Measurements from ENCODE around the gene TTC7B. TPM values are rescaled to one million over a fixed set of nuclear protein-coding genes. Genes with fewer than 3 reads are reported as not detected.
"Not testable (repeated sequence)": the region's sequence is repeated elsewhere in the genome, so short reads cannot be mapped to it uniquely, and the experiment has no call there.

The TTC7B gene
- total and polyA plus RNA-seq, 3 experiments from 2014 or later = 1.7 to 5.8 (median 5.2) TPM

- ChIA-PET CTCF (no interaction called here), POLR2A (interaction anchor here (0.7 kb wide), 1 partner anchor 172 kb away, joined by 3 read pairs; no protein-coding TSS in a partner anchor)
- Histone ChIP-seq H3K36me3 (ENCODE audit: insufficient read depth, low read length) (no peaks in the 10 kb centered on the region), H3K4me1 (ENCODE audit: insufficient read depth, low read length) (no peaks in the 10 kb centered on the region), H3K9me3 (ENCODE audit: low read length) (no peaks in the 10 kb centered on the region), H3K27ac (ENCODE audit: low read depth, low read length) (no peak overlapping the region), H3K27me3 (ENCODE audit: insufficient read depth, low read length, poor library complexity, severe bottlenecking) (no peaks in the 10 kb centered on the region), H3K4me3 (ENCODE audit: low read length) (no peak overlapping the region)
- H3K4me3 Mint-ChIP-seq = no peak overlapping the region
- peaks cover 0 to 2% (median 0%) of the 10 kb centered on the region in 3 donors for H3K4me1 Mint-ChIP-seq
- no peak overlapping the region for H3K27ac Mint-ChIP-seq
- H3K27me3 Mint-ChIP-seq = peaks cover 4 to 13% of the 10 kb centered on the region in 2 donors
- H3K9me3 Mint-ChIP-seq = peaks cover 0 to 8% (median 5%) of the 10 kb centered on the region in 5 donors
- no peaks in the 10 kb centered on the region for H3K36me3 Mint-ChIP-seq
- DNase-seq = no peak
These were observed 284.7 kb downstream of the TTC7B start for GRCh38 chr14:90531497-90531896.

DNA sequence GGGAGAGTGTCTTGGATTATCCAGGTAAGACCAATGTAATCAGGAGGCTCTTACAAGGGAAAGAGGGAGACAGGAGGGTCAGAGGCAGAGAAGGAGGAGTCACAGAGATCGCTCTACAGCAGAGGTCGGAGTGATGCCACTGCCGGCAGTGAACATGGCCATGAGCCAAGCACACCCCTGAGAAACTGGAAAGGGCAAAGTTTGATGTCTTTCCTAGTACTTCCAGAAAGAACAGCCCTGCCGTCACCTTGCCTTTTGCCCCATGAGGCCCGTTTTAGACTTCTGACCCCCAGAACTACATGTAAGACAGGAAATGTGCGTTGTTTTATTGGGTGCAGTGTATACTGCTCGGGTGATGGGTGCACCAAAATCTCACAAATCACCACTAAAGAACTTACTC lies 285.7 kb downstream of the TTC7B start:
- no peaks in the 10 kb centered on the region for H3K36me3 ChIP-seq (ENCODE audit: insufficient read depth, low read length)
- H3K4me1 Mint-ChIP-seq = peaks cover 0 to 2% (median 0%) of the 10 kb centered on the region in 3 donors
- H3K9me3 ChIP-seq (ENCODE audit: low read length) = no peaks in the 10 kb centered on the region
- H3K4me1 ChIP-seq (ENCODE audit: insufficient read depth, low read length) = no peaks in the 10 kb centered on the region
- H3K27ac ChIP-seq (ENCODE audit: low read depth, low read length) = no peak overlapping the region
- DNase-seq = no peak
- peaks cover 4 to 13% of the 10 kb centered on the region in 2 donors for H3K27me3 Mint-ChIP-seq
- H3K4me3 Mint-ChIP-seq = no peak overlapping the region
- H3K27me3 ChIP-seq (ENCODE audit: insufficient read depth, low read length, poor library complexity, severe bottlenecking) = no peaks in the 10 kb centered on the region
- POLR2A ChIA-PET = no interaction called here
- H3K27ac Mint-ChIP-seq = no peak overlapping the region
- no peak overlapping the region for H3K4me3 ChIP-seq (ENCODE audit: low read length)
- peaks cover 0 to 10% (median 5%) of the 10 kb centered on the region in 5 donors for H3K9me3 Mint-ChIP-seq
- no peaks in the 10 kb centered on the region for H3K36me3 Mint-ChIP-seq
- CTCF ChIA-PET = no interaction called here

- Mint-ChIP-seq H3K4me1 (no peaks in the 10 kb centered on the region), H3K36me3 (no peaks in the 10 kb centered on the region), H3K27me3 (peaks cover 7 to 10% of the 10 kb centered on the region in 2 donors), H3K9me3 (peaks cover 0 to 10% (median 5%) of the 10 kb centered on the region in 5 donors), H3K27ac (no peak overlapping the region), H3K4me3 (no peak overlapping the region)
- Histone ChIP-seq H3K4me3 (ENCODE audit: low read length) (no peak overlapping the region), H3K27ac (ENCODE audit: low read depth, low read length) (no peak overlapping the region), H3K36me3 (ENCODE audit: insufficient read depth, low read length) (no peaks in the 10 kb centered on the region), H3K4me1 (ENCODE audit: insufficient read depth, low read length) (no peaks in the 10 kb centered on the region), H3K27me3 (ENCODE audit: insufficient read depth, low read length, poor library complexity, severe bottlenecking) (no peaks in the 10 kb centered on the region), H3K9me3 (ENCODE audit: low read length) (no peaks in the 10 kb centered on the region)
- ChIA-PET POLR2A (no interaction called here), CTCF (interaction anchor here (0.9 kb wide), 1 partner anchor 10 kb away, joined by 3 read pairs; no protein-coding TSS in a partner anchor)
- no peak for DNase-seq
These were observed 288.3 kb downstream of the TTC7B start for GRCh38 chr14:90527978-90528377.

DNA sequence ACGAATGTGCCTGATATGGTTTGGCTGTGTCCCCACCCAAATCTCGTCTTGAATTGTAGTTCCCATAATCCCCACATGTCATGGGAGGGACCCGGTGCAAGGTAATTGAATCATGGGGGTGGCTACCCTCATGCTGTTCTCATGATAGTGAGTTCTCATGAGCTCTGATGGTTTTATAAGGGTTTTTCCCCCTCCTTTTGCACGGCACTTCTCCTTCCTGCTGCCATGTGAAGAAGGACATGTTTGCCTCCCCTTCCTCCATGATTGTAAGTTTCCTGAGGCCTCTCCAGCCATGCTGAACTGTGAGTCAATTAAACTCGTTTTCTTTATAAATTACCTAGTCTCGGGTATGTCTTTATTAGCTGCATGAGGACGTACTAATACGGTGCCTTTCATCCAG lies 289.7 kb downstream of the TTC7B start:
- peaks cover 7 to 15% of the 10 kb centered on the region in 2 donors for H3K27me3 Mint-ChIP-seq
- H3K36me3 Mint-ChIP-seq; H3K36me3 ChIP-seq (ENCODE audit: insufficient read depth, low read length); H3K9me3 Mint-ChIP-seq; H3K9me3 ChIP-seq (ENCODE audit: low read length); POLR2A ChIA-PET; H3K4me3 Mint-ChIP-seq; H3K4me1 ChIP-seq (ENCODE audit: insufficient read depth, low read length); H3K4me3 ChIP-seq (ENCODE audit: low read length); H3K27me3 ChIP-seq (ENCODE audit: insufficient read depth, low read length, poor library complexity, severe bottlenecking); H3K27ac ChIP-seq (ENCODE audit: low read depth, low read length); DNase-seq; H3K27ac Mint-ChIP-seq; CTCF ChIA-PET; H3K4me1 Mint-ChIP-seq: not testable (repeated sequence)

DNA sequence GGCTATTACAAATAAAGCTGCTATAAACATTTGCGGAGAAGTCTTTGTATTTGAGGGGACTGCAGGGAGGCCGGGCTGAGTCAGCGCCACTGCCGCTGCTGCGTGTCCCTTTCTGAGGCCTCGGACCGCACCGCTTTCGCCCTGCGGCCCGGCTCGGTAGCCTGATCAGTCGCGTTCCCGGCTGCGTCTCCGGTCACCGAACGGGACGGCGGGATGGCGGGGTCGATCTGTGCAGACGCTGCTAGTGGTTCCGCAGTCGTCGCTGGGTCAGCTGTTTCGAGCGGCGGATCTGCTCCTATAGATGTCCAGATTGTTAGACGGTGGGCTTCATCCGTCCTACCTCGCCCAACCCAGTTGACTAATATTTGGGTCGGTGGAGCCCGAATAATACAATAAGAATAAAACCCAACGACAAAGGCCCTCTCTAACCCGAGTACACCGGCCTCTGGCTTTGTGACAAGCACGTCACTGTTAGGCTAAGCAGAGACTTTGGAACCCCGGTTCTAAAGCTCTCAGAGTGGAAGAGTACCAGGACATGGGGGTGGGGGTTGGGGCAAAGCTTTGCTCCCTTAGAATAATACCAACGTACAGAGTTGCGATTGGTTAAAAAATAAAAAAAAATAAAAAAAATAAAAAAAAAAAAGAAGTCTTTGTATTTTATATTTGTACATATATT lies 290.7 kb downstream of the TTC7B start:
- H3K9me3 Mint-ChIP-seq; H3K9me3 ChIP-seq (ENCODE audit: low read length); H3K4me3 ChIP-seq (ENCODE audit: low read length); H3K4me1 ChIP-seq (ENCODE audit: insufficient read depth, low read length); DNase-seq; H3K27me3 ChIP-seq (ENCODE audit: insufficient read depth, low read length, poor library complexity, severe bottlenecking); POLR2A ChIA-PET; CTCF ChIA-PET; H3K4me1 Mint-ChIP-seq; H3K27ac Mint-ChIP-seq; H3K36me3 ChIP-seq (ENCODE audit: insufficient read depth, low read length); H3K4me3 Mint-ChIP-seq; H3K36me3 Mint-ChIP-seq; H3K27ac ChIP-seq (ENCODE audit: low read depth, low read length): not testable (repeated sequence)
- peaks cover 7 to 15% of the 10 kb centered on the region in 2 donors for H3K27me3 Mint-ChIP-seq

GRCh38 chr14:90523961-90524875 lies 292.0 kb downstream of the TTC7B start:
- no peaks in the 10 kb centered on the region for H3K9me3 ChIP-seq (ENCODE audit: low read length)
- H3K4me1 Mint-ChIP-seq = no peaks in the 10 kb centered on the region
- no peak overlapping the region for H3K27ac Mint-ChIP-seq
- no peaks in the 10 kb centered on the region for H3K36me3 ChIP-seq (ENCODE audit: insufficient read depth, low read length)
- POLR2A ChIA-PET = no interaction called here
- no peak overlapping the region for H3K4me3 ChIP-seq (ENCODE audit: low read length)
- no peaks in the 10 kb centered on the region for H3K27me3 ChIP-seq (ENCODE audit: insufficient read depth, low read length, poor library complexity, severe bottlenecking)
- H3K27ac ChIP-seq (ENCODE audit: low read depth, low read length) = no peak overlapping the region
- H3K27me3 Mint-ChIP-seq = peaks cover 7 to 14% of the 10 kb centered on the region in 2 donors
- CTCF ChIA-PET = no interaction called here
- peaks cover 0 to 10% (median 5%) of the 10 kb centered on the region in 5 donors for H3K9me3 Mint-ChIP-seq
- no peak overlapping the region for H3K4me3 Mint-ChIP-seq
- no peaks in the 10 kb centered on the region for H3K36me3 Mint-ChIP-seq
- H3K4me1 ChIP-seq (ENCODE audit: insufficient read depth, low read length) = no peaks in the 10 kb centered on the region
- no peak for DNase-seq

DNA sequence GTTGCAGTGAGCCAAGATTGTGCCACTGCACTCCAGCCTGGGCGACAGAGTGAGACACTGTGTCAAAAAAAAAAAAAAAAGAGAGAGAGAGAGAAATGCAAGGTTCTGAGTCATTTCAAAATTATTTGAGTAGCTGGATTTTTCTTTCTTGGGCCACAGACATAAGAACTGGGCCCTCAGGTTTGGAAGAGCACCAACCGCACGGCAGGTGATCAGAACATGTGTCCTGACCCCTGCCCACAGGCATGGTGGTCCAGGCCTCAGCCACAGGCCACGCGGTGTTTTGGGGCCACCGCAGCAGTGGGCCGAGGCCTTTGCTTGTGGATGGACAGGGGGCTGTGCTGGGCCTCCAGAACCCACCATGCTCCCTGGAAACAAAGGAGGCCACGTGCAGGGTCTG lies 292.7 kb downstream of the TTC7B start:
- Histone ChIP-seq H3K27me3 (ENCODE audit: insufficient read depth, low read length, poor library complexity, severe bottlenecking) (no peaks in the 10 kb centered on the region), H3K4me1 (ENCODE audit: insufficient read depth, low read length) (no peaks in the 10 kb centered on the region), H3K9me3 (ENCODE audit: low read length) (no peaks in the 10 kb centered on the region), H3K4me3 (ENCODE audit: low read length) (no peak overlapping the region), H3K36me3 (ENCODE audit: insufficient read depth, low read length) (no peaks in the 10 kb centered on the region), H3K27ac (ENCODE audit: low read depth, low read length) (no peak overlapping the region)
- H3K36me3 Mint-ChIP-seq = no peaks in the 10 kb centered on the region
- H3K27me3 Mint-ChIP-seq = peaks cover 7% of the 10 kb centered on the region in 2 donors
- no peak overlapping the region for H3K27ac Mint-ChIP-seq
- peaks cover 0 to 10% (median 5%) of the 10 kb centered on the region in 5 donors for H3K9me3 Mint-ChIP-seq
- no peak for DNase-seq
- H3K4me1 Mint-ChIP-seq = no peaks in the 10 kb centered on the region
- no peak overlapping the region for H3K4me3 Mint-ChIP-seq
- ChIA-PET POLR2A (no interaction called here), CTCF (no interaction called here)

GRCh38 chr14:90522571-90523191 lies 293.5 kb downstream of the TTC7B start:
- H3K36me3 Mint-ChIP-seq = no peaks in the 10 kb centered on the region
- DNase-seq = no peak
- peaks cover 5 to 7% of the 10 kb centered on the region in 2 donors for H3K27me3 Mint-ChIP-seq
- H3K9me3 Mint-ChIP-seq = peaks cover 0 to 10% (median 5%) of the 10 kb centered on the region in 5 donors
- H3K36me3 ChIP-seq (ENCODE audit: insufficient read depth, low read length) = no peaks in the 10 kb centered on the region
- no peak overlapping the region for H3K4me3 Mint-ChIP-seq
- peak overlapping the region in 1 of 8 donors; percentile 58 for H3K27ac Mint-ChIP-seq
- no peaks in the 10 kb centered on the region for H3K4me1 ChIP-seq (ENCODE audit: insufficient read depth, low read length)
- H3K27ac ChIP-seq (ENCODE audit: low read depth, low read length) = no peak overlapping the region
- no peaks in the 10 kb centered on the region for H3K27me3 ChIP-seq (ENCODE audit: insufficient read depth, low read length, poor library complexity, severe bottlenecking)
- ChIA-PET CTCF (no interaction called here), POLR2A (no interaction called here)
- no peak overlapping the region for H3K4me3 ChIP-seq (ENCODE audit: low read length)
- no peaks in the 10 kb centered on the region for H3K9me3 ChIP-seq (ENCODE audit: low read length)
- no peaks in the 10 kb centered on the region for H3K4me1 Mint-ChIP-seq
